GM23338 (cell line): ENCODE measurements around the gene ZSCAN5B. TPM values are rescaled to one million over a fixed set of nuclear protein-coding genes. Genes with fewer than 3 reads are reported as not detected.

Experiments used
- ATAC-seq: fragments of 200-7000 bp; cut with Tn5 transposase; 3 replicates; pipeline ENCODE4 v1.9.1; 2020
- DNase-seq: peaks from one replicate; pipeline ENCODE4 v3.0.0-alpha.2; 2015; ENCODE audit warnings: low spot score
- H2AFZ ChIP-seq: fragments of 200-600 bp; sonication (generic); 2 replicates; pipeline ENCODE4 v1.8.0; 2016; ENCODE audit warnings: antibody characterized with exemption, mild to moderate bottlenecking, moderate library complexity
- H3F3A ChIP-seq: fragments of 200-600 bp; sonication (generic); replicated peaks from 2 replicates; pipeline ENCODE4 v1.8.0; 2017; ENCODE audit warnings: antibody characterized with exemption, mixed run types, low read depth
- H3K27ac ChIP-seq: fragments of 200-600 bp; sonication (generic); 2 replicates; pipeline ENCODE4 v1.6.1; 2016; ENCODE audit warnings: low read depth
- H3K27me3 ChIP-seq: fragments of 200-600 bp; sonication (generic); 2 replicates; pipeline ENCODE4 v1.8.0; 2016; ENCODE audit warnings: mild to moderate bottlenecking, mixed run types, moderate library complexity; ENCODE audit not compliant: insufficient read depth
- H3K36me3 ChIP-seq: fragments of 200-600 bp; sonication (generic); 2 replicates; pipeline ENCODE4 v1.8.0; 2016; ENCODE audit warnings: mild to moderate bottlenecking; ENCODE audit not compliant: insufficient read depth
- H3K4me1 ChIP-seq: fragments of 200-600 bp; sonication (generic); 2 replicates; pipeline ENCODE4 v1.8.0; 2016; ENCODE audit warnings: mild to moderate bottlenecking, moderate library complexity; ENCODE audit not compliant: insufficient read depth
- H3K4me2 ChIP-seq: fragments of 200-600 bp; sonication (generic); 2 replicates; pipeline ENCODE4 v1.7.1; 2017; ENCODE audit warnings: mixed run types
- H3K4me3 ChIP-seq: fragments of 200-600 bp; sonication (generic); 2 replicates; pipeline ENCODE4 v1.6.1; 2016; ENCODE audit warnings: mixed run types
- H3K79me2 ChIP-seq: fragments of 200-600 bp; sonication (generic); replicated peaks from 2 replicates; pipeline ENCODE4 v1.8.0; 2017; ENCODE audit warnings: mild to moderate bottlenecking; ENCODE audit not compliant: insufficient read depth
- H3K9me2 ChIP-seq: fragments of 200-600 bp; sonication (generic); 2 replicates; pipeline ENCODE4 v1.8.0; 2017; ENCODE audit not compliant: insufficient read depth
- H4K20me1 ChIP-seq: fragments of 200-600 bp; sonication (generic); replicated peaks from 2 replicates; pipeline ENCODE4 v1.8.0; 2017; ENCODE audit warnings: mild to moderate bottlenecking; ENCODE audit not compliant: insufficient read depth
- H3K27ac Mint-ChIP-seq: 2 replicates; pipeline ENCODE4 v1.8.0; 2020; ENCODE audit warnings: inconsistent platforms, mild to moderate bottlenecking, moderate library complexity, mixed read lengths
- H3K27me3 Mint-ChIP-seq: 3 replicates; pipeline ENCODE4 v1.8.0; 2022; ENCODE audit warnings: low read depth, mild to moderate bottlenecking, moderate library complexity, mixed read lengths, inconsistent platforms; ENCODE audit not compliant: insufficient read depth, poor library complexity
- H3K36me3 Mint-ChIP-seq: 3 replicates; pipeline ENCODE4 v1.8.0; 2021; ENCODE audit warnings: low read depth, mild to moderate bottlenecking, inconsistent platforms, moderate library complexity, mixed read lengths
- H3K4me1 Mint-ChIP-seq: 3 replicates; pipeline ENCODE4 v1.8.0; 2020; ENCODE audit warnings: mild to moderate bottlenecking, inconsistent platforms, mixed read lengths
- H3K4me3 Mint-ChIP-seq: 3 replicates; pipeline ENCODE4 v1.8.0; 2021; ENCODE audit warnings: moderate library complexity, mild to moderate bottlenecking, inconsistent platforms, mixed read lengths
- H3K9me3 Mint-ChIP-seq: 3 replicates; pipeline ENCODE4 v1.8.0; 2020; ENCODE audit warnings: moderate library complexity, mild to moderate bottlenecking, inconsistent platforms, mixed read lengths
- NANOG ChIP-seq: IDR thresholded peaks from 2 replicates; pipeline ENCODE4 v1.6.1; 2016; ENCODE audit warnings: antibody characterized with exemption, borderline replicate concordance
- POLR2AphosphoS5 ChIP-seq: IDR thresholded peaks from 2 replicates; pipeline ENCODE4 v1.6.1; 2016; ENCODE audit warnings: antibody characterized with exemption, low read depth
- STAT1 ChIP-seq: IDR thresholded peaks from one replicate; pipeline ENCODE4 v1.6.1; 2016; ENCODE audit warnings: antibody characterized with exemption; ENCODE audit not compliant: unreplicated experiment
- ZNF114 ChIP-seq: fragments of 250-450 bp; sonication (Bioruptor Pico); IDR thresholded peaks from 2 replicates; pipeline ENCODE4 v1.5.0; 2020; ENCODE audit warnings: mild to moderate bottlenecking, moderate library complexity
- polyA plus RNA-seq: library from polyadenylated mRNA; unstranded; fragments of >200 nt; fragmentation: Nextera tagmentation; extraction: Ambion mirVana; gene quantifications from 2 replicates; pipeline ENCODE4 v1.2.1, GENCODE V29; 2016
- total RNA-seq: library from RNA; depleted of rRNA; stranded (reverse); fragments of >200 nt; shearing (Covaris generic); gene quantifications from 2 replicates; pipeline ENCODE4 v1.2.3, GENCODE V29; 2014
- TF ChIP-seq, protein P1 (sequence below), 2 experiments: fragments of 200-600 bp in 1 of 2; sonication (generic) in 1 of 2; conservative IDR thresholded peaks; 2 replicates each; pipeline versions ENCODE4 v1.5.1 to v1.6.1; 2016 to 2017; ENCODE audit warnings: antibody characterized with exemption in 2 of 2, low read depth in 2 of 2, mild to moderate bottlenecking in 2 of 2, moderate library complexity in 1 of 2
- TF ChIP-seq, protein P2 (sequence below): IDR thresholded peaks from 2 replicates; pipeline ENCODE4 v1.6.1; 2016; ENCODE audit warnings: antibody characterized with exemption

ZSCAN5B gene
- total and polyA plus RNA-seq, 2 experiments from 2014 or later, result 0.10 TPM; not detected in 1

- no peak for DNase-seq
These were observed 54.6 kb downstream of the ZSCAN5B start for GRCh38 chr19:56142897-56143434.

DNA sequence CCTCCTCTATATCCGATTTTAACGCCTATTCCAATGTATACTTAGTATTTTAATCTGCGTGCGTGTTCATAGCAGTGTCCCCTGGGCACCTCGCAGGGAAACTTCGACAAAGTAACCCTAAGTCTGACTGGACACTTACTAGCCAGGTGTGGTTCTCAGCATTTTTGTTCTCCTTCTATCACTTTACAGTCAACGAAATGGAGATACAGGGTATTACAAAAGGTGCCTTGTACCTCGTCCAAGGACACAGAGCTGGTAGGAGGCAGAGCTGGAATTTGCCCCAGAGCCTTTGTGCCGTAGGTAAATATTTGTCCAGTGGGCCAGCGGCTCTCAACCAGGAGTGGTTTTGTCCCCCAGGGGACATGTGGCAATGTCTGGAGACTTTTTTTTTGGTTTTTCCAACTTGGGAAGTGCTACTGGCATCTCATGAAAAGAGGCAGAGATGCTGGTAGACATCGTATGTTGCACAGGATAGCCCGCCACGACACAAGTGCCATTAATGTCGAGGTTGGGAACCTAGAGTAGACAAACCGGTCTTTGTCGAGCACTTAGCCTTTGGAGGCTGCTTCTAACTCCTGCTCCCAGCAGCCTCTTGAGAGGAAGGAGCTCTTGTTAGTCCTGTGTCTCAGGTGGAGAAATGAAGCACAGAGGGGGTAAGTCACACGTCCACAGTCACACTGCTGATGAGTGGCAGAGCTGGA, 55.3 kb downstream of the ZSCAN5B start:
- no peak for ATAC-seq
- peaks cover 27% of the 10 kb centered on the region for H3K4me1 Mint-ChIP-seq
- H4K20me1 ChIP-seq, result peaks cover 7% of the 10 kb centered on the region; the same call in 1 of the 2 replicates
- peaks cover 19% of the 10 kb centered on the region for H3K4me1 ChIP-seq
- H3F3A ChIP-seq, result peaks cover 6% of the 10 kb centered on the region; the same call in 1 of the 2 replicates
- peaks cover 9% of the 10 kb centered on the region for H3K27me3 Mint-ChIP-seq
- no peak overlapping the region for H2AFZ ChIP-seq
- peak overlapping the region; percentile 92 for H3K4me2 ChIP-seq
- no peaks in the 10 kb centered on the region for H3K27me3 ChIP-seq
- H3K27ac ChIP-seq, result peak overlapping the region; percentile 79
- H3K36me3 Mint-ChIP-seq, result 0 out of 3 replicates have a peak, but pooled peaks cover 4% of the 10 kb centered on the region
- H3K4me3 ChIP-seq, result peak overlapping the region; percentile 80
- H3K79me2 ChIP-seq, result peaks cover 41% of the 10 kb centered on the region
- H3K36me3 ChIP-seq, result no peaks in the 10 kb centered on the region; the same call in 1 of the 2 replicates
- TF ChIP-seq NANOG, result no peak
- TF ChIP-seq, protein P1, sequence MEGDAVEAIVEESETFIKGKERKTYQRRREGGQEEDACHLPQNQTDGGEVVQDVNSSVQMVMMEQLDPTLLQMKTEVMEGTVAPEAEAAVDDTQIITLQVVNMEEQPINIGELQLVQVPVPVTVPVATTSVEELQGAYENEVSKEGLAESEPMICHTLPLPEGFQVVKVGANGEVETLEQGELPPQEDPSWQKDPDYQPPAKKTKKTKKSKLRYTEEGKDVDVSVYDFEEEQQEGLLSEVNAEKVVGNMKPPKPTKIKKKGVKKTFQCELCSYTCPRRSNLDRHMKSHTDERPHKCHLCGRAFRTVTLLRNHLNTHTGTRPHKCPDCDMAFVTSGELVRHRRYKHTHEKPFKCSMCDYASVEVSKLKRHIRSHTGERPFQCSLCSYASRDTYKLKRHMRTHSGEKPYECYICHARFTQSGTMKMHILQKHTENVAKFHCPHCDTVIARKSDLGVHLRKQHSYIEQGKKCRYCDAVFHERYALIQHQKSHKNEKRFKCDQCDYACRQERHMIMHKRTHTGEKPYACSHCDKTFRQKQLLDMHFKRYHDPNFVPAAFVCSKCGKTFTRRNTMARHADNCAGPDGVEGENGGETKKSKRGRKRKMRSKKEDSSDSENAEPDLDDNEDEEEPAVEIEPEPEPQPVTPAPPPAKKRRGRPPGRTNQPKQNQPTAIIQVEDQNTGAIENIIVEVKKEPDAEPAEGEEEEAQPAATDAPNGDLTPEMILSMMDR (conservative IDR thresholded peaks at IDR 0.05; ENCODE audit: low read depth in 2 of 2), result no peak
- peak overlapping the region; percentile 78 for H3K4me3 Mint-ChIP-seq
- H3K9me2 ChIP-seq, result no peaks in the 10 kb centered on the region
- DNase-seq, result no peak
- no peaks in the 10 kb centered on the region for H3K9me3 Mint-ChIP-seq
- peak overlapping the region; percentile 73 for H3K27ac Mint-ChIP-seq

More at GRCh38 chr19:56142897-56143434, 54.6 kb downstream of the ZSCAN5B start:
- Histone ChIP-seq H3K79me2 (peaks cover 41% of the 10 kb centered on the region), H3K4me2 (no peak overlapping the region), H3F3A (no peaks in the 10 kb centered on the region; the same call in 1 of the 2 replicates), H4K20me1 (peaks cover 7% of the 10 kb centered on the region; the same call in 1 of the 2 replicates), H3K27me3 (no peaks in the 10 kb centered on the region), H3K4me3 (no peak overlapping the region), H3K36me3 (no peaks in the 10 kb centered on the region; the same call in 1 of the 2 replicates), H3K9me2 (no peaks in the 10 kb centered on the region), H3K4me1 (peaks cover 14% of the 10 kb centered on the region), H2AFZ (no peak overlapping the region), H3K27ac (no peak overlapping the region)
- peak overlapping the region; percentile 78; the same call in 1 of the 3 replicates for H3K4me3 Mint-ChIP-seq
- H3K27ac Mint-ChIP-seq, result peak overlapping the region; percentile 44; the same call in 1 of the 2 replicates
- H3K27me3 Mint-ChIP-seq, result peaks cover 9% of the 10 kb centered on the region
- peaks cover 24% of the 10 kb centered on the region for H3K4me1 Mint-ChIP-seq
- ATAC-seq, result no peak
- TF ChIP-seq ZNF114 (CRISPR knock-in tag), result no peak
- no peak for TF ChIP-seq POLR2AphosphoS5
- TF ChIP-seq, protein P2, sequence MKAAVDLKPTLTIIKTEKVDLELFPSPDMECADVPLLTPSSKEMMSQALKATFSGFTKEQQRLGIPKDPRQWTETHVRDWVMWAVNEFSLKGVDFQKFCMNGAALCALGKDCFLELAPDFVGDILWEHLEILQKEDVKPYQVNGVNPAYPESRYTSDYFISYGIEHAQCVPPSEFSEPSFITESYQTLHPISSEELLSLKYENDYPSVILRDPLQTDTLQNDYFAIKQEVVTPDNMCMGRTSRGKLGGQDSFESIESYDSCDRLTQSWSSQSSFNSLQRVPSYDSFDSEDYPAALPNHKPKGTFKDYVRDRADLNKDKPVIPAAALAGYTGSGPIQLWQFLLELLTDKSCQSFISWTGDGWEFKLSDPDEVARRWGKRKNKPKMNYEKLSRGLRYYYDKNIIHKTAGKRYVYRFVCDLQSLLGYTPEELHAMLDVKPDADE, result no peak
- no peak for TF ChIP-seq STAT1
- H3K36me3 Mint-ChIP-seq, result peaks cover 11% of the 10 kb centered on the region
- H3K9me3 Mint-ChIP-seq, result no peaks in the 10 kb centered on the region
